OCI-LY7 (cell line): ENCODE results near the gene CREB3L1. TPM values are rescaled to one million over a fixed set of nuclear protein-coding genes. Genes with fewer than 3 reads are reported as not detected.
A peak's percentile ranks its signal among the peaks of the same experiment; 100 is the strongest.
"Not testable (repeated sequence)": the region's sequence is repeated elsewhere in the genome, so short reads cannot be mapped to it uniquely, and the experiment has no call there.

Source experiments
- BruUV-seq: library from RNA; stranded (reverse); fragments of 400-500 nt; replicated peaks from 2 replicates; lab custom pipeline; 2021; lab: Mats Ljungman, UMichigan
- CTCF ChIA-PET: fragments of 300-600 bp; sonication (Branson Sonifier 250); formaldehyde crosslinking; loops from one replicate; lab custom pipeline; 2022; ENCODE audit warnings: antibody characterized with exemption; ENCODE audit not compliant: unreplicated experiment; lab: Charles Lee
- POLR2A ChIA-PET: fragments of 300-600 bp; sonication (Branson Sonifier 250); formaldehyde crosslinking; loops from one replicate; lab custom pipeline; 2022; ENCODE audit warnings: antibody characterized with exemption; lab: Charles Lee
- DNase-seq: peaks from one replicate; pipeline ENCODE4 v3.0.0-alpha.2; 2015; ENCODE audit warnings: low spot score
- H2AFZ ChIP-seq: fragments of 200-600 bp; sonication (generic), shearing (Covaris generic); 2 replicates; pipeline ENCODE4 v1.6.1; 2014; ENCODE audit warnings: mild to moderate bottlenecking, antibody characterized with exemption, low read length, moderate library complexity
- H3K27ac ChIP-seq: fragments of 200-600 bp; sonication (generic); 2 replicates; pipeline ENCODE4 v1.5.1; 2014; ENCODE audit warnings: mixed run types, low read depth, mild to moderate bottlenecking, moderate library complexity, low read length, inconsistent platforms; ENCODE audit not compliant: poor library complexity, severe bottlenecking
- H3K36me3 ChIP-seq: fragments of 200-600 bp; sonication (generic); 2 replicates; pipeline ENCODE4 v1.6.1; 2014; ENCODE audit warnings: mild to moderate bottlenecking, antibody characterized with exemption, low read length, moderate library complexity, mixed read lengths; ENCODE audit not compliant: insufficient read depth
- H3K4me1 ChIP-seq: fragments of 200-600 bp; sonication (generic); 2 replicates; pipeline ENCODE4 v1.5.1; 2014; ENCODE audit warnings: mild to moderate bottlenecking, low read length; ENCODE audit not compliant: insufficient read depth, poor library complexity, severe bottlenecking
- H3K4me2 ChIP-seq: fragments of 200-600 bp; sonication (generic); 2 replicates; pipeline ENCODE4 v1.6.1; 2014; ENCODE audit warnings: mild to moderate bottlenecking, low read length
- H3K4me3 ChIP-seq: fragments of 200-600 bp; sonication (generic); 2 replicates; pipeline ENCODE4 v1.5.1; 2014; ENCODE audit warnings: mild to moderate bottlenecking, low read depth, low read length; ENCODE audit not compliant: poor library complexity, severe bottlenecking
- H3K79me2 ChIP-seq: fragments of 200-600 bp; sonication (generic); 2 replicates; pipeline ENCODE4 v1.6.1; 2016; ENCODE audit warnings: low read depth, mild to moderate bottlenecking, low read length, moderate library complexity, mixed read lengths; ENCODE audit not compliant: insufficient read depth
- H3K9me2 ChIP-seq: fragments of 200-600 bp; sonication (generic); 2 replicates; pipeline ENCODE4 v1.6.1; 2016; ENCODE audit warnings: mild to moderate bottlenecking, low read length, mixed read lengths; ENCODE audit not compliant: insufficient read depth
- H3K9me3 ChIP-seq: fragments of 200-600 bp; sonication (generic); 2 replicates; pipeline ENCODE4 v1.6.1; 2014; ENCODE audit warnings: mild to moderate bottlenecking, mixed run types, low read length, mixed read lengths
- H4K20me1 ChIP-seq: fragments of 200-600 bp; sonication (generic); 2 replicates; pipeline ENCODE4 v1.6.1; 2014; ENCODE audit warnings: mild to moderate bottlenecking, antibody characterized with exemption, low read length, moderate library complexity, mixed read lengths; ENCODE audit not compliant: insufficient read depth
- CTCF ChIP-seq: fragments of 200-600 bp; sonication (generic); conservative IDR thresholded peaks from 2 replicates; pipeline ENCODE4 v1.5.1; 2014; ENCODE audit warnings: mild to moderate bottlenecking, antibody characterized with exemption, low read length, moderate library complexity, mixed read lengths
- EZH2phosphoT487 ChIP-seq: fragments of 200-600 bp; sonication (generic); IDR thresholded peaks from 2 replicates; pipeline ENCODE4 v1.6.1; 2018; ENCODE audit warnings: low read depth, borderline replicate concordance, mild to moderate bottlenecking, mixed run types, antibody characterized with exemption, low read length, moderate library complexity, mixed read lengths
- intact Hi-C: fragments of 100-400 bp; cut with micrococcal nuclease; formaldehyde crosslinking; loops from one replicate; pipeline ENCODE4 v1.10.0; 2022; ENCODE audit not compliant: unreplicated experiment
- total RNA-seq, 2 experiments: library from RNA; depleted of rRNA in 1 of 2; stranded (reverse); fragments of >200 nt in 1 of 2; shearing (Covaris generic) in 1 of 2; gene quantifications; 2 replicates each; pipeline ENCODE4 v1.2.3, GENCODE V29; 2014 to 2022

The CREB3L1 gene
- total RNA-seq, 2 experiments from 2014 or later, result 0.17 TPM; not detected in 1

DNA sequence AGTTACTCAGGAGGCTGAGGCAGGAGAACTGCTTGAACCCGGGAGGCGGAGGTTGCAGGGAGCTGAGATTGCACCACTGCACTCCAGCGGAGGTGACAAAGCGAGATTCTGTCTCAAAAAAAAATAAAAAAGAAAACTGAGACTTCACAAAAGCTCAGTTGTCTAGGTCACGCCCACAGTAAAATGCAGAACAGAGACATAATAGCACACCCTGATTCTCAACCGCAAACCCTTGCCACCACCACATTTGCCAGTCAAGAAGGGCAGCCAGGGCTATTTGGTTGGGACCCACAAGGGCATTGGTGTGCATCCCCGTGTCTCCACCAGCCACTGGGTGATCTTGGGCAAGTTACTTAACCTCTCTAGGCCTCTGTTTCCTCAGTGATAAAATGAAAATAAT is 25.4 kb downstream of the CREB3L1 start:
- Histone ChIP-seq H3K9me3 (no peaks in the 10 kb centered on the region), H3K4me1 (no peaks in the 10 kb centered on the region), H3K79me2 (no peaks in the 10 kb centered on the region), H3K4me3 (no peak overlapping the region), H3K9me2 (no peaks in the 10 kb centered on the region), H3K36me3 (no peaks in the 10 kb centered on the region), H2AFZ (no peak overlapping the region), H3K27ac (no peak overlapping the region), H3K4me2 (no peak overlapping the region), H4K20me1 (no peaks in the 10 kb centered on the region)
- no TSS peak for BruUV-seq
- DNase-seq, result peak; percentile 29
- CTCF ChIA-PET, result no interaction called here
- TF ChIP-seq CTCF (no peak), EZH2phosphoT487 (no peak)
- POLR2A ChIA-PET, result interaction anchor here (0.5 to 1.7 kb wide), 4 partner anchors 18 to 607 kb away, joined by 3 to 5 read pairs (median 3); no protein-coding TSS in a partner anchor
- intact Hi-C loops, result no loop called here

GRCh38 chr11:46304036-46304435 is 26.6 kb downstream of the CREB3L1 start:
- H3K4me2 ChIP-seq, H3K9me2 ChIP-seq, H2AFZ ChIP-seq, H4K20me1 ChIP-seq, H3K79me2 ChIP-seq, H3K4me1 ChIP-seq, H3K4me3 ChIP-seq, DNase-seq, H3K27ac ChIP-seq, BruUV-seq, intact Hi-C loops, H3K9me3 ChIP-seq, H3K36me3 ChIP-seq: not testable (repeated sequence)
- ChIA-PET CTCF (interaction anchor here (1.0 kb wide), 1 partner anchor 60 kb away, joined by 3 read pairs; no protein-coding TSS in a partner anchor), POLR2A (interaction anchor here (0.6 kb wide), 1 partner anchor 237 kb away, joined by 5 read pairs; no protein-coding TSS in a partner anchor)

- POLR2A ChIA-PET, result no interaction called here
- intact Hi-C loops, result no loop called here
- Histone ChIP-seq H3K9me3 (no peaks in the 10 kb centered on the region), H3K27ac (no peak overlapping the region), H4K20me1 (no peaks in the 10 kb centered on the region), H3K9me2 (no peaks in the 10 kb centered on the region), H3K79me2 (no peaks in the 10 kb centered on the region), H2AFZ (peak overlapping the region; percentile 36; the same call in 1 of the 2 replicates), H3K36me3 (no peaks in the 10 kb centered on the region), H3K4me1 (peaks cover 3% of the 10 kb centered on the region), H3K4me3 (no peak overlapping the region), H3K4me2 (no peak overlapping the region)
- TF ChIP-seq CTCF, result no peak
- no peak for TF ChIP-seq EZH2phosphoT487
- no peak for DNase-seq
- BruUV-seq, result no TSS peak
- CTCF ChIA-PET, result no interaction called here
Measured at GRCh38 chr11:46304605-46305179, 27.2 kb downstream of the CREB3L1 start.
